Measurements from ENCODE around the gene GKN2. TPM values are rescaled to one million over a fixed set of nuclear protein-coding genes. Genes with fewer than 3 reads are reported as not detected.

The GKN2 gene
- total RNA-seq, 4 donors from 2014 or later: not detected

GRCh38 chr2:68925295-68925896 lies 27.3 kb downstream of the GKN2 start:
- H3K4me3 ChIP-seq: no peak overlapping the region
- H3K36me3 ChIP-seq: no peaks in the 10 kb centered on the region
- TF ChIP-seq, protein P1, sequence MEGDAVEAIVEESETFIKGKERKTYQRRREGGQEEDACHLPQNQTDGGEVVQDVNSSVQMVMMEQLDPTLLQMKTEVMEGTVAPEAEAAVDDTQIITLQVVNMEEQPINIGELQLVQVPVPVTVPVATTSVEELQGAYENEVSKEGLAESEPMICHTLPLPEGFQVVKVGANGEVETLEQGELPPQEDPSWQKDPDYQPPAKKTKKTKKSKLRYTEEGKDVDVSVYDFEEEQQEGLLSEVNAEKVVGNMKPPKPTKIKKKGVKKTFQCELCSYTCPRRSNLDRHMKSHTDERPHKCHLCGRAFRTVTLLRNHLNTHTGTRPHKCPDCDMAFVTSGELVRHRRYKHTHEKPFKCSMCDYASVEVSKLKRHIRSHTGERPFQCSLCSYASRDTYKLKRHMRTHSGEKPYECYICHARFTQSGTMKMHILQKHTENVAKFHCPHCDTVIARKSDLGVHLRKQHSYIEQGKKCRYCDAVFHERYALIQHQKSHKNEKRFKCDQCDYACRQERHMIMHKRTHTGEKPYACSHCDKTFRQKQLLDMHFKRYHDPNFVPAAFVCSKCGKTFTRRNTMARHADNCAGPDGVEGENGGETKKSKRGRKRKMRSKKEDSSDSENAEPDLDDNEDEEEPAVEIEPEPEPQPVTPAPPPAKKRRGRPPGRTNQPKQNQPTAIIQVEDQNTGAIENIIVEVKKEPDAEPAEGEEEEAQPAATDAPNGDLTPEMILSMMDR (IDR thresholded peaks at IDR 0.05): peak; percentile 85 to 97 (median 92)
- TF ChIP-seq POLR2A (IDR thresholded peaks at IDR 0.05): no peak
- no peaks in the 10 kb centered on the region for H3K4me1 ChIP-seq
- no peaks in the 10 kb centered on the region for H3K9me3 ChIP-seq
- DNase-seq: no peak
- intact Hi-C loops (cut with DNase I): loop anchor here (5.0 kb wide), 1 partner anchor 443 kb away; no protein-coding TSS in a partner anchor
- WGBS, 2 donors: 22 to 44% methylated on average over 7 to 9 of the region's 9 CpGs
- no peak overlapping the region for H3K27ac ChIP-seq
- H3K27me3 ChIP-seq: no peaks in the 10 kb centered on the region

- Histone ChIP-seq H3K27me3 (no peaks in the 10 kb centered on the region), H3K9me3 (no peaks in the 10 kb centered on the region), H3K4me1 (peaks cover 0 to 7% (median 0%) of the 10 kb centered on the region in 3 donors), H3K36me3 (no peaks in the 10 kb centered on the region), H3K27ac (no peak overlapping the region), H3K4me3 (no peak overlapping the region)
- no peak for TF ChIP-seq POLR2A (IDR thresholded peaks at IDR 0.05)
- TF ChIP-seq, protein P1 (IDR thresholded peaks at IDR 0.05): no peak
- 65 to 70% methylated on average over 4 of the region's 4 CpGs for WGBS, 2 donors
- intact Hi-C loops (cut with DNase I): no loop called here
- no peak for DNase-seq
Measured at GRCh38 chr2:68921646-68922045, 31.0 kb downstream of the GKN2 start.

DNA sequence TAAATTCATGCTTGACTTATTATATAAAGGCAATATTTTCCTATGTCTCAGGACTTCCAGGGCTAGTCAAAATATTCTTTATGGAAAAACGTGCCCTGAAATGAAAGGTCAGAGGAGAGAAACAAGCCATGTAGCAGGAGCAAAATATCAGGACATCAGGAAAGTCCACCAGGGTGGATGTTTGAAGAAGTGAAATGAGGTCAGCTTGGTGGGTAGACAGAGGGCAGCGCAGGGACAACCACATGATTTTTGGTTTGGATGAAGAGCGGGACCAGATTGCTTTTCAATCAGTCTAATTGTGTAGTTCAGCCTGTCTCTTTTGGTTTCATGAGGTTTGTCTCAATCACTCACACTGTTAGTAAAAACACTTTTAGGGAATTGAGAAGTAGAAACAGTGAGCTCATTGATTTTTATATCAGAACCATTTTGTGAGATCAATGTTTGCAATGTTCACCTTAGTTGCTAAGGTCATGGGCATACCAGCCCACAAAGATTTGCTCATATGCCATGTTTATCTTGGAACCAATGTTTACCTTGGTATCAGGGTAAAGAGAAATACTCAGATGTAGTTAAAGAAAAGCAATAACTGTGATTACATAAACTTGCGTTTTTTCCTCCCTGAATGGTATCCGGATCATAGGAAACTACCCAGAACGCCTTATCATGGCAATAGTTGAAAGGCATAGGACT lies 32.1 kb downstream of the GKN2 start:
- Histone ChIP-seq H3K9me3 (no peaks in the 10 kb centered on the region), H3K36me3 (no peaks in the 10 kb centered on the region), H3K4me3 (no peak overlapping the region), H3K4me1 (peaks cover 0 to 14% (median 0%) of the 10 kb centered on the region in 3 donors), H3K27ac (no peak overlapping the region), H3K27me3 (no peaks in the 10 kb centered on the region)
- TF ChIP-seq, protein P1 (IDR thresholded peaks at IDR 0.05): no peak
- TF ChIP-seq POLR2A (IDR thresholded peaks at IDR 0.05): no peak
- intact Hi-C loops (cut with DNase I): no loop called here
- no peak for DNase-seq
- WGBS, 2 donors: 74 to 82% methylated on average over 6 of the region's 6 CpGs

GRCh38 chr2:68918497-68918896 lies 34.2 kb downstream of the GKN2 start:
- Histone ChIP-seq H3K36me3 (no peaks in the 10 kb centered on the region), H3K9me3 (no peaks in the 10 kb centered on the region), H3K27ac (no peak overlapping the region), H3K27me3 (no peaks in the 10 kb centered on the region), H3K4me3 (no peak overlapping the region), H3K4me1 (peaks cover 0 to 14% (median 0%) of the 10 kb centered on the region in 3 donors)
- no peak for TF ChIP-seq POLR2A (IDR thresholded peaks at IDR 0.05)
- TF ChIP-seq, protein P1 (IDR thresholded peaks at IDR 0.05): no peak
- intact Hi-C loops (cut with DNase I): no loop called here
- 61 to 79% methylated on average over 6 to 7 of the region's 7 CpGs for WGBS, 2 donors
- DNase-seq: no peak

- Histone ChIP-seq H3K27me3 (no peaks in the 10 kb centered on the region), H3K4me1 (peaks cover 0 to 14% (median 0%) of the 10 kb centered on the region in 3 donors), H3K9me3 (no peaks in the 10 kb centered on the region), H3K27ac (peak overlapping the region in 1 of 4 donors; percentile 45), H3K36me3 (no peaks in the 10 kb centered on the region), H3K4me3 (no peak overlapping the region)
- TF ChIP-seq POLR2A (IDR thresholded peaks at IDR 0.05): no peak
- TF ChIP-seq, protein P1 (IDR thresholded peaks at IDR 0.05): no peak
- intact Hi-C loops (cut with DNase I): no loop called here
- 26 to 37% methylated on average over 3 of the region's 3 CpGs for WGBS, 2 donors
- no peak for DNase-seq
Measured at GRCh38 chr2:68917034-68917718, 35.5 kb downstream of the GKN2 start.

Measured in esophagus squamous epithelium (tissue), 5 donors.